K562 (cell line): ENCODE results near the gene AP2S1. TPM values are rescaled to one million over a fixed set of nuclear protein-coding genes. Genes with fewer than 3 reads are reported as not detected.

Source experiments
- ATAC-seq: fragments of 200-7000 bp; cut with Tn5 transposase; 3 replicates; pipeline ENCODE4 v1.9.1; 2020; ENCODE audit warnings: moderate library complexity
- BruUV-seq: library from RNA; stranded (reverse); fragments of 400-500 nt; replicated peaks from 2 replicates; lab custom pipeline; 2021; lab: Mats Ljungman, UMichigan
- CTCF ChIA-PET: fragments of 300-600 bp; formaldehyde crosslinking; extraction: SDS; loops from one replicate; lab custom pipeline; 2021; ENCODE audit warnings: low intra/inter-chr PET ratio; lab: Yijun Ruan, JAX
- POLR2A ChIA-PET: fragments of 300-600, 350-650 bp; sonication (Branson Sonifier 250); formaldehyde crosslinking; extraction: SDS; loops from one replicate; lab custom pipeline; 2021; ENCODE audit warnings: antibody characterized with exemption, inconsistent platforms; lab: Yijun Ruan, JAX
- DNase-seq, 4 experiments: peaks; one replicate each; pipeline versions ENCODE4 v3.0.0 to v3.0.0-alpha.2; 2011 to 2018; ENCODE audit warnings: low spot score in 3 of 4, mixed read lengths in 3 of 4; ENCODE audit errors: extremely low read depth in 1 of 4
- FAIRE-seq: peaks from 2 replicates; lab custom pipeline; 2011; peaks lifted over from hg19 to GRCh38; lab: Jason Lieb, UNC
- H2AFZ ChIP-seq: 2 replicates; pipeline ENCODE4 v1.6.0; 2011; ENCODE audit warnings: low read depth, low read length, control low read depth, inconsistent platforms
- H3K27ac ChIP-seq: fragments of 200-600 bp; 3 replicates; pipeline ENCODE4 v1.8.0; 2011; ENCODE audit warnings: low read depth, mild to moderate bottlenecking, control low read depth, inconsistent platforms, low read length, moderate library complexity, mixed read lengths; ENCODE audit errors: extremely low read depth
- H3K27me3 ChIP-seq, 2 experiments: fragments of 300-600 bp in 1 of 2; 2 replicates in 1 of 2; 3 replicates in 1 of 2; pipeline versions ENCODE4 v1.6.0 to v1.8.0; 2011; ENCODE audit warnings: inconsistent platforms in 2 of 2, low read length in 2 of 2, mild to moderate bottlenecking in 1 of 2, mixed read lengths in 1 of 2, moderate library complexity in 1 of 2; ENCODE audit not compliant: control insufficient read depth in 2 of 2, insufficient read depth in 2 of 2
- H3K36me3 ChIP-seq: fragments of 300-600 bp; 3 replicates; pipeline ENCODE4 v1.8.0; 2011; ENCODE audit warnings: mild to moderate bottlenecking, low read length, inconsistent platforms; ENCODE audit not compliant: control insufficient read depth, insufficient read depth
- H3K4me1 ChIP-seq, 2 experiments: fragments of 200-600 bp in 1 of 2; replicated peaks in 1 of 2; 2 replicates in 1 of 2; 3 replicates in 1 of 2; pipeline versions ENCODE4 v1.5.1 to v1.8.0; 2011; ENCODE audit warnings: inconsistent platforms in 2 of 2, low read length in 2 of 2, mild to moderate bottlenecking in 1 of 2, mixed read lengths in 1 of 2, moderate library complexity in 1 of 2; ENCODE audit not compliant: control insufficient read depth in 2 of 2, insufficient read depth in 2 of 2
- H3K4me2 ChIP-seq: 2 replicates; pipeline ENCODE4 v1.6.1; 2011; ENCODE audit warnings: low read length, control low read depth, inconsistent platforms, mixed read lengths; ENCODE audit not compliant: insufficient read depth
- H3K4me3 ChIP-seq: fragments of 200-600 bp; sonication (generic), shearing (Covaris generic); 2 replicates; pipeline ENCODE4 v1.5.1; 2016; ENCODE audit warnings: control low read depth, inconsistent platforms
- H3K79me2 ChIP-seq: fragments of 200-600 bp; 3 replicates; pipeline ENCODE4 v1.8.0; 2011; ENCODE audit warnings: low read length, inconsistent platforms; ENCODE audit not compliant: control insufficient read depth, insufficient read depth
- H3K9ac ChIP-seq, 2 experiments: 2 replicates each; pipeline versions ENCODE4 v1.6.0 to v1.6.1; 2011; ENCODE audit warnings: low read depth in 2 of 2, low read length in 2 of 2, control low read depth in 1 of 2, inconsistent platforms in 1 of 2, mild to moderate bottlenecking in 1 of 2, mixed read lengths in 1 of 2; ENCODE audit not compliant: insufficient read depth in 1 of 2
- H3K9me1 ChIP-seq: one replicate; pipeline ENCODE4 v1.6.0; 2011; ENCODE audit warnings: inconsistent platforms, mild to moderate bottlenecking, low read length, moderate library complexity; ENCODE audit not compliant: control insufficient read depth, insufficient read depth
- H3K9me3 ChIP-seq: replicated peaks from 2 replicates; pipeline ENCODE4 v1.5.1; 2011; ENCODE audit warnings: low read depth, low read length, inconsistent platforms; ENCODE audit not compliant: control insufficient read depth, insufficient read depth
- H4K20me1 ChIP-seq: replicated peaks from 2 replicates; pipeline ENCODE4 v1.6.1; 2011; ENCODE audit warnings: low read length, inconsistent platforms, mixed read lengths; ENCODE audit not compliant: control insufficient read depth, insufficient read depth
- C11orf30 ChIP-seq: fragments of 450-650 bp; IDR thresholded peaks from 2 replicates; pipeline ENCODE4 v1.6.1; 2016; ENCODE audit warnings: low read depth, mild to moderate bottlenecking
- MAFF ChIP-seq: IDR thresholded peaks from 2 replicates; pipeline ENCODE4 v1.6.1; 2012; ENCODE audit warnings: low read length, improper control_type of control experiment
- MAFG ChIP-seq: fragments of 450-650 bp; conservative IDR thresholded peaks from 2 replicates; pipeline ENCODE4 v1.6.1; 2016; ENCODE audit warnings: missing genetic modification characterization, missing compliant biosample characterization
- ZNF316 ChIP-seq: fragments of 450-650 bp; IDR thresholded peaks from 2 replicates; pipeline ENCODE4 v1.6.1; 2016
- WGBS: fragments of 100-300 bp; shearing (Covaris generic); methylation state at CpG from one replicate; pipeline ENCODE4 v1.1.6; 2016; ENCODE audit warnings: low coverage, mixed read lengths; ENCODE audit not compliant: insufficient coverage; ENCODE audit errors: missing lambda C conversion rate; 5-methylcytosine and 5-hydroxymethylcytosine counted together
- in situ Hi-C: fragments of 300-500 bp; cut with MboI; formaldehyde crosslinking; loops from 4 replicates; pipeline ENCODE4 v1.15.0; 2018; ENCODE audit warnings: inconsistent platforms, mixed read lengths
- intact Hi-C: fragments of 100-400 bp; cut with micrococcal nuclease; formaldehyde crosslinking; loops from 2 replicates; pipeline ENCODE4 v1.14.2; 2022
- polyA plus RNA-seq, 8 experiments: library from polyadenylated mRNA; depleted of rRNA in 4 of 8; stranded (reverse) in 5 of 8; unstranded in 3 of 8; fragments of >200 nt; fragmentation: Nextera tagmentation in 2 of 8; fragmentation: Illumina TruSeq in 1 of 8; extraction: Ambion mirVana in 2 of 8; extraction: Trizol in 1 of 8; gene quantifications; 2 replicates each; pipeline versions ENCODE4 v1.2.1 to v1.2.3, GENCODE V29; 2011 to 2014; ENCODE audit warnings: inconsistent platforms in 1 of 8, missing spikeins in 1 of 8
- total RNA-seq, 7 experiments: library from RNA; depleted of rRNA in 6 of 7; stranded (reverse); fragments of >200 nt in 6 of 7; fragmentation: Illumina TruSeq in 2 of 7; extraction: Trizol in 2 of 7; gene quantifications; 2 replicates each; pipeline versions ENCODE4 v1.2.1 to v1.2.3, GENCODE V29; 2011 to 2021; ENCODE audit warnings: low replicate concordance in 1 of 7
- TF ChIP-seq, protein P1 (sequence below): fragments of 450-650 bp; IDR thresholded peaks from 2 replicates; pipeline ENCODE4 v1.6.1; 2017; ENCODE audit warnings: antibody characterized with exemption, mild to moderate bottlenecking

Gene AP2S1
- total and polyA plus RNA-seq, 9 of the 15 experiments (the other 6 are each of a cell fraction or from before 2014, with no cell fraction given): 32.4 to 294 (median 136) TPM

DNA sequence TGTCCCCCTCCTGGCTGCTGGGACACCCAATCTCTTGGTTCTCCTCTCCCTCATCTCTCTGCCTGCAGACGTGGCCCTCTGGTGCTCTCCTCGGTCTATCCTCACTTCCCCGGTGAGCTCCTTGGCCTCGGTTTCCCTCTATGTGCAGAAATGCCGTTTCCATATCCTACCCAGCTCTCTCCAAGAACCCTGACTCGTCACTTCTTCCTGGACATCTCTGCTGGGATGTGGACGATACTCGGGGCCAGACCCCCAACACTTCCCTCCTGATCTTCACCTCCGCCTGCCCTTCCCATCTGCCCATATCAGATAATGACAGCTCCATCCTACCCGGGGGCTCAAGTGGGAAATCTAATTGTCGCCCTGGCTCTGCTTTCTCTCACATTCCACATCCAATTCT lies 7.9 kb downstream of the AP2S1 start:
- ChIA-PET POLR2A (interaction anchor here (1.0 to 1.7 kb wide), 4 partner anchors 13 to 58 kb away, joined by 3 to 7 read pairs (median 5); partner anchors contain the start of gene SLC1A5), CTCF (no interaction called here)
- FAIRE-seq (no peak), ATAC-seq (no peak), DNase-seq (no peak)
- H3K9ac ChIP-seq: peak overlapping the region in 1 of 2 experiments; percentile 78; a peak in 2 of 4 replicates
- in situ Hi-C loops (loop anchor here (5.0 kb wide), 1 partner anchor 75 kb away; no protein-coding TSS in a partner anchor), intact Hi-C loops (no loop called here)
- 0 out of 2 replicates have a peak, but pooled peaks cover 4% of the 10 kb centered on the region for H4K20me1 ChIP-seq
- peaks cover 42 to 59% of the 10 kb centered on the region in 2 experiments for H3K4me1 ChIP-seq
- no TSS peak for BruUV-seq
- TF ChIP-seq, protein P1, sequence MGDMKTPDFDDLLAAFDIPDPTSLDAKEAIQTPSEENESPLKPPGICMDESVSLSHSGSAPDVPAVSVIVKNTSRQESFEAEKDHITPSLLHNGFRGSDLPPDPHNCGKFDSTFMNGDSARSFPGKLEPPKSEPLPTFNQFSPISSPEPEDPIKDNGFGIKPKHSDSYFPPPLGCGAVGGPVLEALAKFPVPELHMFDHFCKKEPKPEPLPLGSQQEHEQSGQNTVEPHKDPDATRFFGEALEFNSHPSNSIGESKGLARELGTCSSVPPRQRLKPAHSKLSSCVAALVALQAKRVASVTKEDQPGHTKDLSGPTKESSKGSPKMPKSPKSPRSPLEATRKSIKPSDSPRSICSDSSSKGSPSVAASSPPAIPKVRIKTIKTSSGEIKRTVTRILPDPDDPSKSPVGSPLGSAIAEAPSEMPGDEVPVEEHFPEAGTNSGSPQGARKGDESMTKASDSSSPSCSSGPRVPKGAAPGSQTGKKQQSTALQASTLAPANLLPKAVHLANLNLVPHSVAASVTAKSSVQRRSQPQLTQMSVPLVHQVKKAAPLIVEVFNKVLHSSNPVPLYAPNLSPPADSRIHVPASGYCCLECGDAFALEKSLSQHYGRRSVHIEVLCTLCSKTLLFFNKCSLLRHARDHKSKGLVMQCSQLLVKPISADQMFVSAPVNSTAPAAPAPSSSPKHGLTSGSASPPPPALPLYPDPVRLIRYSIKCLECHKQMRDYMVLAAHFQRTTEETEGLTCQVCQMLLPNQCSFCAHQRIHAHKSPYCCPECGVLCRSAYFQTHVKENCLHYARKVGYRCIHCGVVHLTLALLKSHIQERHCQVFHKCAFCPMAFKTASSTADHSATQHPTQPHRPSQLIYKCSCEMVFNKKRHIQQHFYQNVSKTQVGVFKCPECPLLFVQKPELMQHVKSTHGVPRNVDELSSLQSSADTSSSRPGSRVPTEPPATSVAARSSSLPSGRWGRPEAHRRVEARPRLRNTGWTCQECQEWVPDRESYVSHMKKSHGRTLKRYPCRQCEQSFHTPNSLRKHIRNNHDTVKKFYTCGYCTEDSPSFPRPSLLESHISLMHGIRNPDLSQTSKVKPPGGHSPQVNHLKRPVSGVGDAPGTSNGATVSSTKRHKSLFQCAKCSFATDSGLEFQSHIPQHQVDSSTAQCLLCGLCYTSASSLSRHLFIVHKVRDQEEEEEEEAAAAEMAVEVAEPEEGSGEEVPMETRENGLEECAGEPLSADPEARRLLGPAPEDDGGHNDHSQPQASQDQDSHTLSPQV: no peak
- peak; percentile 54; the same call in 1 of the 2 replicates for TF ChIP-seq C11orf30
- TF ChIP-seq MAFF: 0 out of 2 replicates have a peak, but pooled peaks have one; percentile 14
- TF ChIP-seq MAFG: 0 out of 2 replicates have a peak, but pooled peaks have one; percentile 24
- peak; percentile 56 for TF ChIP-seq ZNF316
- no peaks in the 10 kb centered on the region for H3K9me3 ChIP-seq
- peaks cover 37% of the 10 kb centered on the region for H3K79me2 ChIP-seq
- peaks cover 74% of the 10 kb centered on the region for H3K36me3 ChIP-seq
- H3K4me3 ChIP-seq: no peak overlapping the region
- no peak overlapping the region for H3K27ac ChIP-seq
- 85% methylated on average over 8 of the region's 11 CpGs for WGBS
- H2AFZ ChIP-seq: no peak overlapping the region
- H3K27me3 ChIP-seq: no peaks in the 10 kb centered on the region
- H3K4me2 ChIP-seq: no peak overlapping the region
- H3K9me1 ChIP-seq: peaks cover 3% of the 10 kb centered on the region
